GM11168 (cell line): ENCODE results near the gene CREBZF.

Experiments
- in situ Hi-C: fragments of 300-500 bp; cut with MboI; formaldehyde crosslinking; loops from one replicate; pipeline ENCODE4 v1.12.0; 2022; ENCODE audit warnings: low sequenced_read_pairs; ENCODE audit not compliant: unreplicated experiment

The CREBZF gene, protein sequence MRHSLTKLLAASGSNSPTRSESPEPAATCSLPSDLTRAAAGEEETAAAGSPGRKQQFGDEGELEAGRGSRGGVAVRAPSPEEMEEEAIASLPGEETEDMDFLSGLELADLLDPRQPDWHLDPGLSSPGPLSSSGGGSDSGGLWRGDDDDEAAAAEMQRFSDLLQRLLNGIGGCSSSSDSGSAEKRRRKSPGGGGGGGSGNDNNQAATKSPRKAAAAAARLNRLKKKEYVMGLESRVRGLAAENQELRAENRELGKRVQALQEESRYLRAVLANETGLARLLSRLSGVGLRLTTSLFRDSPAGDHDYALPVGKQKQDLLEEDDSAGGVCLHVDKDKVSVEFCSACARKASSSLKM

DNA sequence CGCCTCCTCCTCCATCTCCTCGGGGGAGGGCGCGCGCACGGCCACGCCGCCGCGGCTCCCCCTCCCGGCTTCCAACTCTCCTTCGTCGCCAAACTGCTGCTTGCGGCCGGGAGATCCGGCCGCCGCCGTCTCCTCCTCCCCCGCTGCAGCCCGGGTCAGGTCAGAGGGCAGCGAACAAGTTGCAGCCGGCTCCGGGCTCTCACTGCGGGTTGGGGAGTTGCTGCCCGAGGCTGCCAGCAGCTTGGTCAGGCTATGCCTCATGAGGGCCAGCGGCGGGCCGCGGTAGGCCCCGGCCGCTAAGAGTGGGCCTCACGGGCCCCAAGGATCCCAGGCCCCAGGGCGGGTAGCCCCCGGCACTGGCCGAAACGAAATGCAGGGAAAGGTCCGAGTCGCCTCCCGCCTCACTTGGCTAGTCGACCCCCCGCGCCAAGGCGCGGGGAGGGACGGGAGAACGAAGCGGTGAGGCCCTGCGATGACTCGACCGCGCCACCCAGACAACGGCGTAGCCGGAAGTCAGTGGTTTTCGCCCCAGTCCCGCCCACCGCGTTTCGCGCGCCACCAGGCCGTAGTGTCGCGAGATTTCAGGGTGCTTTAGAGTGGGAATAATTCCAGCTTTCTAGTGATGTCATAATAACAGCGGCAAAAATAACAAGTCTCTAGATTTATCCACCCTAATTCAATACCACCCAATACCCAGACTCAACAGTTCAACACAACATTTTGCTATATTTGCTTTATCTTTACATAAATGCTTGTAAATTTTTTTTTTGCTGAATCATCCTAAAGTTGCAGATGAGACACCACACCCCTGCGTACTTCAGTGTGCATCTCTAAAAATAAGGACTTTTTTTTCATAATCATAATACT is at the start of gene CREBZF:
TSS of gene CREBZF (minus strand) at position 515 of the 867 bp plus-strand sequence. CDS start at position 261, 254 bp downstream.
- in situ Hi-C loops, result no loop called here

- in situ Hi-C loops, result no loop called here
Observed at GRCh38 chr11:85712953-85713352, 48.0 kb upstream of the CREBZF start.

- in situ Hi-C loops, result no loop called here
Observed at GRCh38 chr11:85710917-85711316, 46.0 kb upstream of the CREBZF start.

DNA sequence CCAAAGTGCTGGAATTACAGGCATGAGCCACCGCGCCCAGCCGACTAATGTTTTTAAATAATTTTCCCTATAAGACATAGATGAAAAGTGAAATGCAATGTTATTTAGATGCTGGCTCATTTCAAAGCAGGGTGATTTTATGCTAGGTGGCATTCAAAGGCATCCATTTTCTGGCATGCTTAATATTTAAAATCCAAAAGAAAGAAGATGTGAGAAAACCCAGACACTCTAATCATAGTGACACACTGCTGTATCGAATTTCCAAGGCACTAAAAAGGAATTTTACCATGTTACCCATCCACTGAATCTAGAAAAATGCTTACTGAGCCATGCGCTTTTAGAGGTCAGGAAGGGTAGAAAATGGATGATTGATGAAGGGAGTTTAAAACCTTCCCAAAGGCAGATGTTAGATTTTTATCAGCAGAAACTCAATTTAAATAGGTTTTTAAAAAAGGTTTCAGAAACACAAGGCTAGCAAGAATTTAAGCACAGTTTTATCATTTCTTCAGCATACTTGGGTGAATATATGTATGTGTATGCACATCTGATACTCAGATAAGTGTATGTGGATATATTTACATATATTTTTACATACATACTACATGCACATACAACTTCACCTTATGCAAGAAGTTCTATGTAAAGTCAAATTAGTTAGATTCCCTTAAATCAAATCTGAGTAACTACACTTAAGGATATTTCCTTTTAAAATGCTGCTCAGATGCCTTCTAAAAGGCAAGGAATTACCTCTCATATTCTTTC is 45.2 kb upstream of the CREBZF start:
- in situ Hi-C loops, result no loop called here

DNA sequence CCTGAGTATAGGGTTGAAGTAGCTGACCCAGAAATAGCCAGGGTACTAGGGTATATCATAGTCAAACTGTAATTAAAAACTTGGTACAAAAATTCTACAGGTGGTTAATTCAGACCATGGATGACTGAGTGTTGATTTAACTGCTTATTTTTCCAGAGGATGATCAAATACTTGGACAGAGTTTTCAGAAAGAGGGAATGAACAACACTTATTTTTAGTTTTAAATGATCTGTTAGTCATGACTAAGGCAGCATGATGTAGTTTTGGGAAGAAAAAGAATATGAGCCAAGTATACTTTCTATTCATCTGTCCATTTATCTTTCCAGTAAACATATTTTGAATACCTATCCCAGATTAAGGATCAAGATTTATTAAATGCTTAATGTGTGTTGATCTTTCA is 40.9 kb upstream of the CREBZF start:
- in situ Hi-C loops, result no loop called here

DNA sequence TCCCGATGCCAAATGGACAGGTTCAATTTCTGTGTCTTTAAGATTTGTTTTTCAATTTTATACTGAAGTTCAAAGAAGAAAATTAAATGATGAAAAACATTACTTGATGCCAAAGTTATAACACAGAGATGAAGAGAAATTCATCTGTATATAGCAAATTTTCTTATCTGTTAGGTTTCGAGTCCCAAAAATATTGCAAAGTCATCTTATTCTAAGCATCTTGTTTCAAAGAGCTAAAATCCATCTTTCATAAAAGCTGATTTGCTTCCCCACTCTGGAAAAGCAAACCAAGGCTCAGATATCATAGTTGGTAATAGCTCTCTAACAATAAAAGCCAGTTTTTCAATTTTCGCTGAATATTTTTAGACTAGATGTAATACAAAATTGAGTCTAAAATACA is 40.0 kb upstream of the CREBZF start:
- in situ Hi-C loops, result no loop called here

DNA sequence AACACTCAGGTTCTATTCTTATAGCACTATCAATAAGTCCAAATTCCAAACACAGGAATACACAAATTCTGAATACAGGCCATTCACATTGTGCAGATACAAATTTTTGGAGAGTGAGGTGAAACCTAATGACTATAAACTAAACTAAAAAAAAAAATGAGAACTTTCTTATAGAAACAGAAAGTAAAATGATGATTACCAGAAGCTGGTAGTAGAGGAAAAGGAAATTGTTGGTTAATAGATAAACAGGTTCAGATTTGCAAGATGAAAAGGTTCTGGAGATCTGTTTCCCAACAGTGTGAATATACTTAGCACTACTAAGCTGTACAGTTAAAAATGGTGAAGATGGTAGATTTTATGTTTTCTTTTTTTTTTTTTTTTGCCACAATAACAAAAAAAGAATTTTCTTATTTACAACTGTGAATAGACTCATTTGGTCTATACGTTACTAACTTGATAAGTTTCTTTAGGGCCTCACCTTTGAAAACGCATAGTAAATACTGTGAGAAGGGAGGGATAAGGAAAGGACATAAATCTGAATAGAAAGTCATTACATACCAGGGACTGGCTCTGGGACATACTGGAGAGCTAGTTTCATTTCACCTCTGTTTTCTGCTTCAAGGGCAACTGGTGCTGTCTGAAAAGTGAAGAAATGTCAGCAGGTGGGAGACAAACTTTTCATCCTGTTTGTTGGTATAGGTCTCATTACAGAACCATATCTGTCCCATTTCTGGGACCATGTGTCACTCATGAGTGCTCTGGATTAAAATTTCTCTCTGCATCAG is 35.2 kb upstream of the CREBZF start:
- in situ Hi-C loops, result no loop called here

DNA sequence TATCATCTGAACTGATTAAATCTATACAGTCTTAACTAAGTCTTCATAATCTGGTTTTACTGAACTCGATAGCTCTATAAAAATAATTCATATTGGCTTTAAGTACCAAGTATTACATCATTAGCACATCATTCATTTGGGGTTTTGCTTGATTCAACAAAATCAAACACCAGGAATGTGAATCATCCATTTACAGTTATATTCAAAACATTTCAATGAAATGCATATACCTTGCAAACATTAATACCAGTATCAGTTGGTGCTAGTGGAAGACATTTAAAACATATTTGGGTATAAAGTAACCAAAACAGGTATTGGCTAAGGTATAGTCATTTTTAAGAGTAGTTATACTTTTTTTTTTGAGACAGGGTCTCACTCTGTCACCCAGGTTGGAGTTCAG is 33.3 kb upstream of the CREBZF start:
- in situ Hi-C loops, result no loop called here

- in situ Hi-C loops, result no loop called here
Observed at GRCh38 chr11:85697747-85698146, 32.8 kb upstream of the CREBZF start.

- in situ Hi-C loops, result no loop called here
Observed at GRCh38 chr11:85695546-85695945, 30.6 kb upstream of the CREBZF start.

DNA sequence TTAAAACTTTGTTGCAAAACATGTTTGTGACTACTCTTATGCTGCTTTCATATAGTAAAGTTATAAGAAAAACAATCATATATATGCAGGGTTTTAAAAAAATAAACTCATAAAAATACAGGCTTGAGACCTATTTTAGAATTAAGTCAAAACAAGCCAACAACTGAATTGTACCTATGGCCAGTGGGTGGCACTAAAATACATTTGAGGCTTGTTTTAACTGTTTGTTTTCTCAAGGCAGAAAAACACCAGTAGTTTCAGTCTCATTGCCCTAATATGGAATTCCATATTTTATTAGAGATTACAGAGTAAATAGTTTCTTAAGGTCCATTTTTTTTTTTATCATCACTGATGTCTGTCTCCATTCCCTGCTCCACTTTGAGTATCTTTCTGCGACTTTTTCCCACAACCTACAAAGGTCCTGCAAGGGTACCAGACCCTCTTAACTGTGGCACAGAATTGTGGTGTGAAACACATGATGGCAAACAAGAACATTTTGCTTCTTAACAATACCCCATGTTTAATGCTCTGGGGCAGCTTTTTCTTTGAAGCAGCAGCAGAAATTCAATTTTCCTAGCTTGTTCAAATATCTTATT is 29.6 kb upstream of the CREBZF start:
- in situ Hi-C loops, result no loop called here

DNA sequence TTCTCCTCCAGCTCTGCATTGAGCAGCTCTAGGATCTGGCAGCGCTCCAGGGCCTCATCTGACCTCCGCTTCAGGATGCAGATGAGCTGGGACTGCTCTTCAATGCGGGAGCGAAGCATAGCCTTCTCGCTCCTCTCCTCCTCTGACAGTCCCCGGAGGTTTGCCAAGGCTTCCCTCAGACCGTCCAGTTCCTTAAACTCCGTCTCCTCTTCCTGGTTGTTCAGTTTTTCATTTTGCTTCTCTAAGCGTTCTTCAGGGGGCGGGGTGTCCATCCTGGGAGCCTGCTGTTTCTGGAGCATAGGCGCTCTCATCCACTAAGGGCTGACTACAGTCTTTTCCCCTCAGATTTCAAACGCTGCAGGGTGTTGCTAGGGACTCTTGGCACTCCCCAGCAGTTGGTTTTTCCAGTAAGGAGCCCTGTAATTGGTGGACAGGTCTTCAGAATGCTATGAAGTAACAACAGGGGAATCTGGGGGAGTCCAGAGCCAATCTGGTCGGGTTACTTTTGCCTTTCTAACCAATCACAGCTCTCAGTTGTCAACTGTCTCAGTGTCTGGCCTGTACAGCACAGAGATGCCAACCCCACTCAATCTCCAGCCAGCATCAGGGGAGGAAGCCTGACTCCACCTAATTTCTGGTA is 21.0 kb upstream of the CREBZF start, which contains the start of gene CCDC89:
TSS of gene CCDC89 (minus strand) at position 376 of the 640 bp plus-strand sequence. CDS start at position 311, 65 bp downstream.
- in situ Hi-C loops, result no loop called here

DNA sequence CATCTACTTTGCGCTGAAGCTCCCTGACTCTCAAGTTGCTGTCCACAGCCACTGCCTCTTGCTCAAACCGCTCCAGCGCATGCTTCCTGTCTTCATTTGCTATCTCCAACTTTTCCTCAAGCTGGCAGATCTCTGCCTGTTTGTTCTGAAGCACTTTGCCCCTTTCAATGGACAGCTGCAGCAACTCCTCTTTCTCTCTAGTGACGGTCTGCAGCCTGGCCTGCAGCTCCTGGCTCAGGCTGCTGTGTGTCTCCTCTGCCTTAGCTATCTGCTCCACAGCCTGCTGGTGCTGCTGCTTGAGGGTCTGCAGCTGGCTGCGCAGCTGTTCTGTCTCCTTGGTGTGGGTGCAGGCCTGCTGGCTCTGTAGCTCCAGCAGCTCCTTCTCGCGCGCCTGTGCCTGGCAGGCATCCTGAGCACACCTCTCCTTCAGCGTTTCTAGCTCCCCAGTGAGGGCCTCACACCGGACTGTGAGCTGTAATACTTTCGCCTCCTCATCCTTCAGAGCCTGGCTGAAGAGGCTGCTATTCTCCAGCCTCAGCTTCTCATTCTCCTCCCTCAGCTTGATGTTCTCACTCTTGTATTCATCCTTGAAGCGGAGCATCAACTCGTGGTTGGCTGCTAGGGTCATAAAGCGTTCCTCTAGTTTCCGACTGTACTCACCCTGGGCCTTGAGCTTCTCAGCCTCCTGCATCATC is 20.3 kb upstream of the CREBZF start:
- in situ Hi-C loops, result no loop called here

DNA sequence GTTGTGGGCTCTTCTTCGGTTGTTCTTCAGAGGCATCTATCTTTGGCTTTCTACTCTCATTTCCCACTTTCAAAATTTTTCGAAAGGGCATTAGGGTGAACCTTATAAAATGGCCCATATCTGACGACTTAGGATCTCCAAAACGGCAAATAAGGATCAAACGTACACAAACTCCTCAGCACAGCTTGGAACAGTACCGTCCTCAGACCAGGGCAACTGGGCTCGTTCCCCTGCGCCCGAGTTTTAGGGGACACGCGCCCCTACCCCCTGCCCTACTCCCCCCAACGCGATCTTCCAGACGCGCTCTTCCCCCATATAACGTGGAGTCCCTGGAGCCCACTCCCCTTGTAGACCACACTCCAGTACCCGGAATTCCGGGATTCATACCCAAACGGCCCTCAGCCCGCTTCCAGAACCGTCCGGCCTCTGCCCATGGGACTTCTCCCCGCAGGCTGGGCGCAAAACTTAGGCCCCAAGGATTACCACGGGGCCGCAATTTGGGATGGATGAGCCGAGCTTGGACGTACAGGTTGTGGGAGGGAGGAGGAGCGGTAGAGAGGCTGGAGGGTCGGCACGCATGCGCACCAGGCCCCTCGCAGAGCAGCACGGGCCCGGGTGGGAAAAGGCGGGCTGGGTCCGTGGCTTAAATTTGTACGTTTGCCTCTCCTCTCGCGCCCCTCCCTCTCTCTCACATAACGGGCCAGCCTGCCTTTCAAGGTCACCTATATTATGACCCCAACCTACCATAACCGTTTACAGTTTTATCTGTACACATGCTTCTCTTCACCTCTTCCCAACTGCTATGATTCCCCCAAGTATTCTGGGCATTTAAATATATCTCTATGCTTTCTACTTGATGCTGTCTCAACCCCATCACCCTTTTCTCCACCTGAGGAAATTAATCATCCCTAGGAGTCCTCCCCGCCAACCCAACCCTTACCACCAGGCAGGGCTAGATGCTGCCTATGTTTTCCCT is 17.7 kb upstream of the CREBZF start:
- in situ Hi-C loops, result no loop called here

- in situ Hi-C loops, result no loop called here
Observed at GRCh38 chr11:85680897-85681296, 16.0 kb upstream of the CREBZF start.

- in situ Hi-C loops, result no loop called here
Observed at GRCh38 chr11:85679576-85679975, 14.6 kb upstream of the CREBZF start.

DNA sequence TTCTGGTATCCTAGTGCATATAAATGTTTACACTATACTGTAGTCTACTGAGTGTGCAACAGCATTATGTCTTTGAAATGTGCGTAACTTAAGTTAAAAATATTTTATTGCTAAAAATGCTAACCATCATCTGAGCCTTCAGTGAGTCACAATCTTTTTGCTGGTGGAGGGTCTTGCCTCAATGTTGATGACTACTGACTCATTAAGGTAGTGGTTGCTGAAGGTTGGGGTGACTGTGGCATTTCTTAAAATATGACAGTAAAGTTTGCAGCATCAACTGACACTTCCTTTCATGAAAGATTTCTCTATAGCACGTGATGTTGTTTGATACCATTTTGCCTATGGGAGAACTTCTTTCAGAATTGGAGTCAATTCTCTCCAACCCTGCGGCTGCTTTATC is 8.5 kb upstream of the CREBZF start:
- in situ Hi-C loops, result no loop called here
